Natural killer cell (primary cell): ENCODE results near the gene TLL2. TPM values are rescaled to one million over a fixed set of nuclear protein-coding genes. Genes with fewer than 3 reads are reported as not detected.

Experiments
- ATAC-seq, 3 donors: fragments of 150-1000 bp in 2 of 3; fragments of 200-7000 bp in 1 of 3; cut with Tn5 transposase; 1 replicate in 1 of 3; 2 replicates in 2 of 3; pipeline ENCODE4 v1.10.0; 2021; ENCODE audit warnings: mild to moderate bottlenecking in 2 of 3, moderate library complexity in 2 of 3
- DNase-seq, 2 donors: peaks; one replicate each; pipeline versions ENCODE4 v3.0.0 to v3.0.0-alpha.2; 2013 to 2021; ENCODE audit warnings: mixed read lengths in 1 of 2
- H3K27ac ChIP-seq: one replicate; pipeline ENCODE4 v1.5.1; 2013; ENCODE audit warnings: mild to moderate bottlenecking, low read length
- H3K27me3 ChIP-seq: one replicate; pipeline ENCODE4 v1.6.1; 2013; ENCODE audit warnings: low read length; ENCODE audit not compliant: control insufficient read depth, insufficient read depth
- H3K36me3 ChIP-seq: one replicate; pipeline ENCODE4 v1.6.1; 2013; ENCODE audit warnings: low read length; ENCODE audit not compliant: control insufficient read depth, insufficient read depth
- H3K4me1 ChIP-seq: one replicate; pipeline ENCODE4 v1.6.1; 2013; ENCODE audit warnings: low read length; ENCODE audit not compliant: control insufficient read depth, insufficient read depth
- H3K4me3 ChIP-seq: one replicate; pipeline ENCODE4 v1.5.1; 2013; ENCODE audit warnings: low read length
- H3K9me3 ChIP-seq: one replicate; pipeline ENCODE4 v1.6.1; 2013; ENCODE audit warnings: low read length; ENCODE audit not compliant: control insufficient read depth, insufficient read depth
- H3K27ac Mint-ChIP-seq, 2 donors: one replicate each; pipeline ENCODE4 v1.8.0; 2022; ENCODE audit warnings: mild to moderate bottlenecking in 2 of 2, mixed read lengths in 2 of 2, moderate library complexity in 1 of 2
- H3K27me3 Mint-ChIP-seq, 2 donors: one replicate each; pipeline ENCODE4 v1.8.0; 2022; ENCODE audit warnings: low read depth in 2 of 2, mixed read lengths in 2 of 2
- H3K36me3 Mint-ChIP-seq: one replicate; pipeline ENCODE4 v1.8.0; 2022; ENCODE audit warnings: mixed read lengths
- H3K4me1 Mint-ChIP-seq, 2 donors: one replicate each; pipeline ENCODE4 v1.8.0; 2022; ENCODE audit warnings: mixed read lengths in 2 of 2
- H3K4me3 Mint-ChIP-seq: one replicate; pipeline ENCODE4 v1.8.0; 2022; ENCODE audit warnings: mild to moderate bottlenecking, moderate library complexity, mixed read lengths
- H3K9me3 Mint-ChIP-seq, 2 donors: one replicate each; pipeline ENCODE4 v1.8.0; 2022; ENCODE audit warnings: mixed read lengths in 2 of 2
- WGBS: methylation state at CpG from one replicate; pipeline ENCODE4 v1.1.7; 2013; ENCODE audit warnings: missing lambda C conversion rate; ENCODE audit not compliant: insufficient coverage; 5-methylcytosine and 5-hydroxymethylcytosine counted together
- intact Hi-C: fragments of 100-400 bp; cut with micrococcal nuclease; formaldehyde crosslinking; loops from one replicate; pipeline ENCODE4 v1.14.2; 2022
- total RNA-seq, 4 donors: library from RNA; stranded (reverse); fragments of 120-200 nt in 1 of 4; gene quantifications; one replicate each; pipeline versions ENCODE4 v1.2.3 to v1.2.4, GENCODE V29; 2013 to 2022
- TF ChIP-seq, protein P1 (sequence below): fragments of 200-600 bp; IDR thresholded peaks from one replicate; pipeline ENCODE4 v1.8.0; 2022; ENCODE audit warnings: antibody characterized with exemption

TLL2 gene
- total RNA-seq, 3 donors from 2014 or later (not counting 1 experiment from before 2014, with no cell fraction given) = not detected

- Mint-ChIP-seq H3K27ac (no peak overlapping the region), H3K4me1 (no peaks in the 10 kb centered on the region), H3K27me3 (peaks cover 14 to 46% of the 10 kb centered on the region in 2 donors), H3K36me3 (no peaks in the 10 kb centered on the region), H3K4me3 (no peak overlapping the region), H3K9me3 (no peaks in the 10 kb centered on the region)
- Histone ChIP-seq H3K9me3 (no peaks in the 10 kb centered on the region), H3K27me3 (no peaks in the 10 kb centered on the region), H3K4me3 (no peak overlapping the region), H3K4me1 (no peaks in the 10 kb centered on the region), H3K36me3 (no peaks in the 10 kb centered on the region), H3K27ac (no peak overlapping the region)
- WGBS = 76% methylated on average over 9 of the region's 9 CpGs
- intact Hi-C loops = no loop called here
- TF ChIP-seq, protein P1, sequence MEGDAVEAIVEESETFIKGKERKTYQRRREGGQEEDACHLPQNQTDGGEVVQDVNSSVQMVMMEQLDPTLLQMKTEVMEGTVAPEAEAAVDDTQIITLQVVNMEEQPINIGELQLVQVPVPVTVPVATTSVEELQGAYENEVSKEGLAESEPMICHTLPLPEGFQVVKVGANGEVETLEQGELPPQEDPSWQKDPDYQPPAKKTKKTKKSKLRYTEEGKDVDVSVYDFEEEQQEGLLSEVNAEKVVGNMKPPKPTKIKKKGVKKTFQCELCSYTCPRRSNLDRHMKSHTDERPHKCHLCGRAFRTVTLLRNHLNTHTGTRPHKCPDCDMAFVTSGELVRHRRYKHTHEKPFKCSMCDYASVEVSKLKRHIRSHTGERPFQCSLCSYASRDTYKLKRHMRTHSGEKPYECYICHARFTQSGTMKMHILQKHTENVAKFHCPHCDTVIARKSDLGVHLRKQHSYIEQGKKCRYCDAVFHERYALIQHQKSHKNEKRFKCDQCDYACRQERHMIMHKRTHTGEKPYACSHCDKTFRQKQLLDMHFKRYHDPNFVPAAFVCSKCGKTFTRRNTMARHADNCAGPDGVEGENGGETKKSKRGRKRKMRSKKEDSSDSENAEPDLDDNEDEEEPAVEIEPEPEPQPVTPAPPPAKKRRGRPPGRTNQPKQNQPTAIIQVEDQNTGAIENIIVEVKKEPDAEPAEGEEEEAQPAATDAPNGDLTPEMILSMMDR = no peak
- no peak for ATAC-seq
- DNase-seq = no peak
Observed at GRCh38 chr10:96478355-96478754, 35.4 kb downstream of the TLL2 start.

- Mint-ChIP-seq H3K9me3 (no peaks in the 10 kb centered on the region), H3K27ac (no peak overlapping the region), H3K4me3 (no peak overlapping the region), H3K4me1 (peaks cover 6 to 9% of the 10 kb centered on the region in 2 donors), H3K36me3 (no peaks in the 10 kb centered on the region), H3K27me3 (peaks cover 20 to 21% of the 10 kb centered on the region in 2 donors)
- 94% methylated on average over 9 of the region's 9 CpGs for WGBS
- no peak overlapping the region for H3K4me3 ChIP-seq
- H3K36me3 ChIP-seq = no peaks in the 10 kb centered on the region
- no peak for DNase-seq
- no peaks in the 10 kb centered on the region for H3K27me3 ChIP-seq
- no peak overlapping the region for H3K27ac ChIP-seq
- no peak for ATAC-seq
- H3K9me3 ChIP-seq = no peaks in the 10 kb centered on the region
- H3K4me1 ChIP-seq = no peaks in the 10 kb centered on the region
- TF ChIP-seq, protein P1 = no peak
- intact Hi-C loops = no loop called here
Observed at GRCh38 chr10:96473866-96474265, 39.9 kb downstream of the TLL2 start.

DNA sequence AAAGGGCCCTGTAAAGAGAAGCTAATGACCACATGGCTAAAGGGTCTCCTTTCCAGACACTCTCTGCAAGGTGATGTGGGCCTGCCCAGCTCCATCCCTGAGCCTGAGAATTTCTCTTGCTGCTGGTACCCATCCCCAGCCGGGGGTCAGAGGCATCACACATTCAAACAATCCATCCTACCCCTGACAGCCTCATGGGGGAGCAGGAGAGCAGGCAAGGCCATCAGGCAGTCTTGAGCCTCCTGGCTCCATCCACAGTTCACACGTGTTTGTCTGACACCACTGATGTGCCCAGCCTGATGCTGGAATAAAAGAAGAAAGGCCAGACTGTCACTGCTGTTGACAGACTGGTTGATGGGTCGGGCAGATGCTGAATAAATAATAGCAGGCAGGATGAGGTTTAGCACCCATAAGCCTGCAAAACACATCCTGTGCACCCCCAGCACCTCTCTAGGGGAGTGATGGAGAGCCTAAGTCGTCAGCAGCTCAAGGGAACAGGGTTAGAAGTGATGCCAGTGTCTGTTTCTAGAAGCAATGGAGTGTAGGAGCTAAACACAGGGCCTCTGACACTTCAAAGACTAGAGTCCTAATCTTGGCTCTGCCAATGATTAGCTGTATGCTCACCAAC lies 43.5 kb downstream of the TLL2 start:
- H3K36me3 ChIP-seq = no peaks in the 10 kb centered on the region
- Mint-ChIP-seq H3K27me3 (peaks cover 31 to 55% of the 10 kb centered on the region in 2 donors), H3K9me3 (no peaks in the 10 kb centered on the region), H3K36me3 (no peaks in the 10 kb centered on the region), H3K27ac (no peak overlapping the region), H3K4me3 (no peak overlapping the region), H3K4me1 (peaks cover 6 to 9% of the 10 kb centered on the region in 2 donors)
- 15% methylated on average over 3 of the region's 4 CpGs for WGBS
- intact Hi-C loops = no loop called here
- H3K4me1 ChIP-seq = no peaks in the 10 kb centered on the region
- no peaks in the 10 kb centered on the region for H3K27me3 ChIP-seq
- H3K27ac ChIP-seq = no peak overlapping the region
- no peaks in the 10 kb centered on the region for H3K9me3 ChIP-seq
- peak; percentile 75 to 91 (median 82) for ATAC-seq
- TF ChIP-seq, protein P1 = no peak
- DNase-seq = peak in 1 of 2 donors; percentile 39
- H3K4me3 ChIP-seq = no peak overlapping the region

DNA sequence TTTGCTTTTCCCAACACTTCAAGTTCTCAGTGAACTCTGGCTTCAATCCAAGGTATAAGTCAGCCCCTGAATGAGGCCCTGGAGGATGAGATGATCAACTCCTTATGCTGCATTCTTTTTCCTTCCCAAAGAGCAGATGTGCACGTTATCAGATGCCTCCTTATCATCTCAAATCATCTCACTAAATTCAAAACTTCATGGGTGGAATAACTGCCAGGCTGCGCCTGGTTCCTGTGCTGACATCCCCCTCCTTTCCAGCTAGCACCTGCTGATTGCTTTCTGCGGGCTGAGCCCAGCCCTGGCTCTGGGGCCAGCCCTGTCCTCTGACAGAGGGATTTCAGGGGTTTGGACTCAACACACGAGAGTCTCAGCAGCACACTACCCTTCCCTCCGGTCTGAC lies 44.9 kb downstream of the TLL2 start:
- Histone ChIP-seq H3K4me3 (no peak overlapping the region), H3K27me3 (no peaks in the 10 kb centered on the region), H3K27ac (no peak overlapping the region), H3K9me3 (no peaks in the 10 kb centered on the region), H3K4me1 (no peaks in the 10 kb centered on the region), H3K36me3 (no peaks in the 10 kb centered on the region)
- Mint-ChIP-seq H3K27ac (no peak overlapping the region), H3K4me3 (no peak overlapping the region), H3K4me1 (peaks cover 6 to 9% of the 10 kb centered on the region in 2 donors), H3K36me3 (no peaks in the 10 kb centered on the region), H3K9me3 (no peaks in the 10 kb centered on the region), H3K27me3 (peaks cover 31 to 52% of the 10 kb centered on the region in 2 donors)
- DNase-seq = no peak
- WGBS = 56% methylated on average over 5 of the region's 5 CpGs
- intact Hi-C loops = no loop called here
- ATAC-seq = no peak
- TF ChIP-seq, protein P1 = no peak
